ENCODE data around the gene PKP2.

PKP2 gene

GRCh38 chr12:32896432-32897280 lies at the start of gene PKP2:
Gene PKP2, minus strand, starts transcription at chr12:32896777. Its CDS starts 46 bp downstream, at chr12:32896731.
- peaks cover 58% of the 10 kb centered on the region for H3K27me3 Mint-ChIP-seq
- H3K27ac Mint-ChIP-seq = no peak within 1 kb of the TSS
- peaks cover 11% of the 10 kb centered on the region for H3K4me1 Mint-ChIP-seq (ENCODE audit: low read depth)
- H3K4me3 Mint-ChIP-seq = peak within 1 kb of the TSS; percentile 79
- H3K9me3 Mint-ChIP-seq = no peaks in the 10 kb centered on the region
- H3K36me3 Mint-ChIP-seq (ENCODE audit: low read depth) = no peaks in the 10 kb centered on the region

- H3K27ac Mint-ChIP-seq = no peak overlapping the region
- H3K27me3 Mint-ChIP-seq = peaks cover 3% of the 10 kb centered on the region
- H3K9me3 Mint-ChIP-seq = no peaks in the 10 kb centered on the region
- H3K4me3 Mint-ChIP-seq = no peak overlapping the region
- no peaks in the 10 kb centered on the region for H3K36me3 Mint-ChIP-seq (ENCODE audit: low read depth)
- no peaks in the 10 kb centered on the region for H3K4me1 Mint-ChIP-seq (ENCODE audit: low read depth)
Measured at GRCh38 chr12:32944195-32944594, 47.6 kb upstream of the PKP2 start.

GRCh38 chr12:32939801-32940200 lies 43.2 kb upstream of the PKP2 start:
- H3K36me3 Mint-ChIP-seq (ENCODE audit: low read depth) = no peaks in the 10 kb centered on the region
- no peak overlapping the region for H3K27ac Mint-ChIP-seq
- H3K4me1 Mint-ChIP-seq (ENCODE audit: low read depth) = no peaks in the 10 kb centered on the region
- H3K9me3 Mint-ChIP-seq = no peaks in the 10 kb centered on the region
- peaks cover 3% of the 10 kb centered on the region for H3K27me3 Mint-ChIP-seq
- H3K4me3 Mint-ChIP-seq = no peak overlapping the region

GRCh38 chr12:32926963-32927362 lies 30.4 kb upstream of the PKP2 start:
- Mint-ChIP-seq H3K36me3 (ENCODE audit: low read depth) (no peaks in the 10 kb centered on the region), H3K9me3 (no peaks in the 10 kb centered on the region), H3K4me1 (ENCODE audit: low read depth) (no peaks in the 10 kb centered on the region)

GRCh38 chr12:32926356-32926755 lies 29.8 kb upstream of the PKP2 start:
- no peaks in the 10 kb centered on the region for H3K36me3 Mint-ChIP-seq (ENCODE audit: low read depth)
- peaks cover 17% of the 10 kb centered on the region for H3K27me3 Mint-ChIP-seq
- H3K4me1 Mint-ChIP-seq (ENCODE audit: low read depth) = no peaks in the 10 kb centered on the region
- H3K4me3 Mint-ChIP-seq = no peak overlapping the region
- H3K9me3 Mint-ChIP-seq = no peaks in the 10 kb centered on the region
- H3K27ac Mint-ChIP-seq = no peak overlapping the region

More at GRCh38 chr12:32926963-32927362, 30.4 kb upstream of the PKP2 start:
- Mint-ChIP-seq H3K27me3 (peaks cover 20% of the 10 kb centered on the region), H3K27ac (no peak overlapping the region), H3K4me3 (no peak overlapping the region)

- Mint-ChIP-seq H3K9me3 (no peaks in the 10 kb centered on the region), H3K27me3 (peaks cover 6% of the 10 kb centered on the region)
Measured at GRCh38 chr12:32922546-32923297, 26.1 kb upstream of the PKP2 start.

GRCh38 chr12:32921397-32921796 lies 24.8 kb upstream of the PKP2 start:
- no peaks in the 10 kb centered on the region for H3K4me1 Mint-ChIP-seq (ENCODE audit: low read depth)
- H3K27ac Mint-ChIP-seq = no peak overlapping the region
- no peak overlapping the region for H3K4me3 Mint-ChIP-seq
- no peaks in the 10 kb centered on the region for H3K36me3 Mint-ChIP-seq (ENCODE audit: low read depth)
- no peaks in the 10 kb centered on the region for H3K9me3 Mint-ChIP-seq
- H3K27me3 Mint-ChIP-seq = peaks cover 6% of the 10 kb centered on the region

More at GRCh38 chr12:32922546-32923297, 26.1 kb upstream of the PKP2 start:
- no peaks in the 10 kb centered on the region for H3K36me3 Mint-ChIP-seq (ENCODE audit: low read depth)
- H3K4me3 Mint-ChIP-seq = no peak overlapping the region
- no peak overlapping the region for H3K27ac Mint-ChIP-seq
- no peaks in the 10 kb centered on the region for H3K4me1 Mint-ChIP-seq (ENCODE audit: low read depth)

- no peaks in the 10 kb centered on the region for H3K9me3 Mint-ChIP-seq
- H3K27ac Mint-ChIP-seq = no peak overlapping the region
- H3K27me3 Mint-ChIP-seq = peaks cover 6% of the 10 kb centered on the region
- no peaks in the 10 kb centered on the region for H3K36me3 Mint-ChIP-seq (ENCODE audit: low read depth)
- H3K4me3 Mint-ChIP-seq = no peak overlapping the region
- no peaks in the 10 kb centered on the region for H3K4me1 Mint-ChIP-seq (ENCODE audit: low read depth)
Measured at GRCh38 chr12:32920506-32921085, 24.0 kb upstream of the PKP2 start.

- H3K36me3 Mint-ChIP-seq (ENCODE audit: low read depth) = no peaks in the 10 kb centered on the region
- H3K9me3 Mint-ChIP-seq = no peaks in the 10 kb centered on the region
- H3K4me1 Mint-ChIP-seq (ENCODE audit: low read depth) = no peaks in the 10 kb centered on the region
- no peak overlapping the region for H3K27ac Mint-ChIP-seq
- H3K4me3 Mint-ChIP-seq = no peak overlapping the region
- H3K27me3 Mint-ChIP-seq = peaks cover 11% of the 10 kb centered on the region
Measured at GRCh38 chr12:32918890-32919801, 22.6 kb upstream of the PKP2 start.

- Mint-ChIP-seq H3K9me3 (no peaks in the 10 kb centered on the region), H3K27ac (no peak overlapping the region), H3K27me3 (peaks cover 6% of the 10 kb centered on the region), H3K36me3 (ENCODE audit: low read depth) (no peaks in the 10 kb centered on the region), H3K4me1 (ENCODE audit: low read depth) (no peaks in the 10 kb centered on the region), H3K4me3 (no peak overlapping the region)
Measured at GRCh38 chr12:32917094-32917611, 20.6 kb upstream of the PKP2 start.

- Mint-ChIP-seq H3K9me3 (no peaks in the 10 kb centered on the region), H3K36me3 (ENCODE audit: low read depth) (no peaks in the 10 kb centered on the region), H3K27ac (no peak overlapping the region), H3K27me3 (peaks cover 11% of the 10 kb centered on the region), H3K4me3 (no peak overlapping the region), H3K4me1 (ENCODE audit: low read depth) (no peaks in the 10 kb centered on the region)
Measured at GRCh38 chr12:32907898-32908476, 11.4 kb upstream of the PKP2 start.

GRCh38 chr12:32907166-32907565 lies 10.6 kb upstream of the PKP2 start:
- no peak overlapping the region for H3K27ac Mint-ChIP-seq
- no peak overlapping the region for H3K4me3 Mint-ChIP-seq
- H3K9me3 Mint-ChIP-seq = no peaks in the 10 kb centered on the region
- no peaks in the 10 kb centered on the region for H3K36me3 Mint-ChIP-seq (ENCODE audit: low read depth)
- H3K27me3 Mint-ChIP-seq = peaks cover 11% of the 10 kb centered on the region
- no peaks in the 10 kb centered on the region for H3K4me1 Mint-ChIP-seq (ENCODE audit: low read depth)

GRCh38 chr12:32906399-32907165 lies 10.0 kb upstream of the PKP2 start:
- no peaks in the 10 kb centered on the region for H3K36me3 Mint-ChIP-seq (ENCODE audit: low read depth)
- no peaks in the 10 kb centered on the region for H3K4me1 Mint-ChIP-seq (ENCODE audit: low read depth)
- no peak overlapping the region for H3K4me3 Mint-ChIP-seq
- no peaks in the 10 kb centered on the region for H3K9me3 Mint-ChIP-seq
- H3K27me3 Mint-ChIP-seq = peaks cover 11% of the 10 kb centered on the region
- no peak overlapping the region for H3K27ac Mint-ChIP-seq
